GM21619 (cell line): Measurements from ENCODE around the gene RANGAP1.
A peak's percentile ranks its signal among the peaks of the same experiment; 100 is the strongest.
"Not testable (repeated sequence)": the region's sequence is repeated elsewhere in the genome, so short reads cannot be mapped to it uniquely, and the experiment has no call there.

Source experiments
- ATAC-seq: cut with Tn5 transposase; IDR thresholded peaks from one replicate; pipeline ENCODE4 v1.9.1; 2021; ENCODE audit not compliant: unreplicated experiment

Gene RANGAP1

DNA sequence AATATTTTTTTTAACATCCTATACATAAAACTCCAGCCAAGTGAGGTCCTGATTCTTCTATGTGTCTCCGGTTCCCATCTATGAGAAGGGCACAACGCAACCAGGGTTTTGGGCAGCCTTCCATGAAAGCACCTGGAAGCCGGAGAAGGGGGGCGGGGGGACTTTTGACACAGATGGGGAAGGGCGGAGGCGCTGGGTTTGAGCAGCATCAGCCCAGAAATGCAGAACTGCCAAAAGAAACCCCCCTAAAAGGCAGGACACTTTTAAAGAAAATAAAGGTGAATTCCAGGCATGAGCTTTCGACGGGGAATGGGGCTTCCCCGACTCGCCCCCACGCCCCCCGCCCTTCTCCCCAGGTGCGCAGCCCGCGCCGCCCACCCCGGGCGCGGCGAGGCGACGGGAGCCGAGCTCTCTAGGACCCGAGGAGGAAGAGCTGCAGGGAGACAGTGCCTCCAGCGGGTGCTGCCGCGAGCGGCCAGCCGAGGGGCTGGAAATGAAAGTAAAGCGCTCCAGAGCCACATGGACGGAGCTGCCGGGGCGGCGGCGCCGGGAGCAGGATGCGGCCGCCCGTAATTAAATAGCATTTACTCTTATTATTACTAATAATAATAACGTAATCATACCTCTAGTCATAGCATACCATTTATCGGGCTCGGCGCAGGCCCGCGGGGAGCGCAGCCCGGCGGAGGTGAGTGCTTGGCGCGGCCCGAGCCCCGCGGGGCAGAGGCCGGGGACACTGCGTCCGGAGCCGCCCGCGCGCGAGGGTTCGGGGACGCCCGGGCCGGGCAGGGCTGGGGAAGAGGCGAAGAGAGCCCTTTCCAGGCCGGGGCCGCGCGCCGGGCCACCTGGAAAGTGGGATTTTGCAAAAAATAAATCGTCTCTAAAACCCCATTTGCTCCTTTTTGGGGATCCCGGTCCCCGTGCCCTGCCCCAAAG lies 15.4 kb upstream of the RANGAP1 start, which contains the start of gene ZC3H7B:
Gene ZC3H7B, plus strand, starts transcription at position 441 of the 936 bp plus-strand sequence. CDS start 19,136 bp downstream, outside the sequence.
- peak; percentile 85 for ATAC-seq

DNA sequence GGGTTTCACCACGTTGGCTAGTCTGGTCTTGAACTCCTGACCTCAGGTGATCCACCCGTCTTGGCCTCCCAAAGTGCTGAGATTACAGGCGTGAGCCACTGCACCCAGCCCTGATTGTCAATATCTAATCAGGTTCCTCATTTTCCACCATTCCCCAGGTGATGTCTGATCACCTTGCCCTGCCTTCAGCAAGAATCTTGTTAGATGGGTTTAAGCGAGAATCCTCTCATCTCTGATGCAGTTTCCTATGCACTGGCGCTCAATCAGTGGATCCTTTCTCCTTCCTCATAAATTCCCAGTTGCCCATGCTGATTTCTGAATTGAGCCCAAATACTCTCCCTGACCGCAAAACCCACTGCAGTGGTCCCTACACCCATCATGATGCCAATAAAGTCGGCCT lies 14.7 kb upstream of the RANGAP1 start:
- ATAC-seq: no peak

DNA sequence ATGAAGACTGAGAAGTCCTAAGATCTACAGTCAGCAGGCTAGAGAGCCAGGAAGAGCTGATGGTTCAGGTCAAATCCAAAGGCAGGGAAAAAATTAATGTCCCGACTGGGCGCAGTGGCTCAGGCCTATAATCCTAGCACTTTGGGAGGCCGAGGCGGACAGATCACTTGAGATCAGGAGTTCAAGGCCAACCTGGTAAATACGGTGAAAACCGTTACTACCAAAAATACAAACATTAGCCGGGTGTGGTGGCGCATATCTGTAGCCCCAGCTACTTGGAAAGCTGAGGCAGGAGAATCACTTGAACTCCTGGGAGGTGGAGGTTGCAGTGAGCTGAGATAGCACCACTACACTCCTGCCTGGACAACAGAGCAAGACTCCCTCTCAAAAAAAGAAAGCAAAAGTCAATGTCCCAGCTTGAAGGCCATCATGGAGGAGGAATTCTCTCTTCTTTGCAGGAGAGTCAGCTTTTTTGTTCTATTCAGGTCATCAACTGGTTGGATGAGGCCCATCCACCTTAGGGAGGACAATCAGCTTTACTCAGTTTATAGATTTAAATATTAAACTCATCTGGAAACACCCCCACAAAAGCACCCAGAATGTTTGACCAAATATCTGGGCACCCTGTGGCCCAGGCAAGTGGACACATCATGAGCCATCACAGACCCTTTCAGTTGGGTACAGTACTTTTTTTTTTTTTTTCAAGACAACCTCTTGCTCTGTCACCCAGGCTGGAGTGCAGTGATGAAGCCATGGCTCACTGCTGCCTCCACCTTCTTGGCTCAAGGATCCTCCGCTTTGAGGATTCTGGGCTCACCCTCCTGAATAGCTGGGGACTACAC lies 11.1 kb upstream of the RANGAP1 start:
- ATAC-seq: no peak

DNA sequence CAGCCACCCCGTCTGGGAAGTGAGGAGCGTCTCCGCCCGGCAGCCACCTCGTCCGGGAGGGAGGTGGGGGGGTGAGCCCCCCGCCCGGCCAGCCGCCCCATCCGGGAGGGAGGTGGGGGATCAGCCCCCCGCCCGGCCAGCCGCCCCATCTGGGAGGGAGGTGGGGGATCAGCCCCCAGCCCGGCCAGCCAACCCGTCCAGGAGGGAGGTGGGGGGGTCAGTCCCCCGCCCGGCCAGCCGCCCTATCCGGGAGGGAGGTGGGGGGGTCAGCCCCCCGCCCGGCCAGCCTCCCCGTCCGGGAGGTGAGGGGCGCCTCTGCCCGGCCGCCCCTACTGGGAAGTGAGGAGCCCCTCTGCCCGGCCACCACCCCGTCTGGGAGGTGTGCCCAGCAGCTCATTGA lies 8.8 kb upstream of the RANGAP1 start:
- ATAC-seq: not testable (repeated sequence)

DNA sequence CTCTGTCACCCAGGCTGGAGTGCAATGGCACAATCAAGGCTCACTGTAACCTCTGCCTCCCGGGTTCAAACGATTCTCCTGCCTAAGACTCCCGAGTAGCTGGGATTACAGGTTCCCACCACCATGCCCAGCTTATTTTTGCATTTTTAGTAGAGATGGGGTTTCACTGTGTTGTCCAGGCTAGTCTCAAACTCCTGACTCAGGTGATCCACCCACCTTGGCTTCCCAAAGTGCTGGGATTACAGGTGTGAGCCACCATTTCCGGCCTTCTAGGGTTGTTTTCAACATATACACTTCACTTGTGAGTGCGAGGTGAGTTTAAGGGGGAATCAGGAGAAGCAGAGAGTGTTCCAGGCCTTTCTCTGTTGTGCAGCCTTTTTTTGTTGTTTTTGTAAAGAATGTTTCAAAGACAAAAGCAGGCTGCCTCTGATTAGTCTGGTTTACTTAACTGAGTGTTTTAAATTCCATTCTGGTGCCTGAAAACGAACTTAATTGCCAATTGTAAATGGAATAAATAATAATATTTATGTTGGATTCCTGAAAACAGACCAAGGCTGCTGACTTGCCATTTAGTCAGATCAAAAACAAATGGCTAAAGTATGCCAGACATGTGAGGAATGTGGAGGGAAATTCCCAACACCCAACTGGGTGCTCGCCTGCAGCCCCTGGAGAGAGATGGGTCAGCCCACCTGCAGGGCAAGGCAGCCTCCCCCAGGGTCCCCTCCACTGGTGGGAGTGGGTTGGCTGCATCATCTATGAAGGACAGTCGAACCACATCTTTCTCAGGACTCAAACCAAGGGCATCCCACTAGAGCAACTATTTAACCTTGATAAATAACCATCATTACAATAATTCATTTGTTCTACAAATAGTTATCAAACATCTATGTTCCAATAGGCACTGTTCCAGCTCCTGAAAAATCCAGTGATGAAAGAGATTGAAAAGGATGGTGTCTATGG lies 4.6 kb upstream of the RANGAP1 start:
- no peak for ATAC-seq

DNA sequence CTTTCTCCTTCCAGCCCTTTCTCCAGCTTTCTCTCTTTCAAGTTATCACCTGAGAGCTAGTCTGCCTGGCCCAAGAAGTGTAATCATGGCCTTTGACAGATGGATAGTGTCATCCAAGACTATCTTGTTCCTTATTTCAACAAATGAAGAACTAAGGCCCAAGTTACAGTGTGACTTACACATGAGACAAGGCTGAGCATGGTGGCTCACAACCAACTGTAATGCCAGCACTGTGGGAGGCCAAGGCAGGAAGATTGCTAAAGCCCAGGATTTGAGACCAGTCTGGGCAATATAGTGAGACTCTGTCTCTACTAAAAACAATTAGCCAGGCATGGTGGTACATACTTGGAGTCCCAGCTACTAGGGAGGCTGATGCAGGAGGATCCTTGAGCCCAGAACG lies 3.7 kb upstream of the RANGAP1 start:
- ATAC-seq: no peak

DNA sequence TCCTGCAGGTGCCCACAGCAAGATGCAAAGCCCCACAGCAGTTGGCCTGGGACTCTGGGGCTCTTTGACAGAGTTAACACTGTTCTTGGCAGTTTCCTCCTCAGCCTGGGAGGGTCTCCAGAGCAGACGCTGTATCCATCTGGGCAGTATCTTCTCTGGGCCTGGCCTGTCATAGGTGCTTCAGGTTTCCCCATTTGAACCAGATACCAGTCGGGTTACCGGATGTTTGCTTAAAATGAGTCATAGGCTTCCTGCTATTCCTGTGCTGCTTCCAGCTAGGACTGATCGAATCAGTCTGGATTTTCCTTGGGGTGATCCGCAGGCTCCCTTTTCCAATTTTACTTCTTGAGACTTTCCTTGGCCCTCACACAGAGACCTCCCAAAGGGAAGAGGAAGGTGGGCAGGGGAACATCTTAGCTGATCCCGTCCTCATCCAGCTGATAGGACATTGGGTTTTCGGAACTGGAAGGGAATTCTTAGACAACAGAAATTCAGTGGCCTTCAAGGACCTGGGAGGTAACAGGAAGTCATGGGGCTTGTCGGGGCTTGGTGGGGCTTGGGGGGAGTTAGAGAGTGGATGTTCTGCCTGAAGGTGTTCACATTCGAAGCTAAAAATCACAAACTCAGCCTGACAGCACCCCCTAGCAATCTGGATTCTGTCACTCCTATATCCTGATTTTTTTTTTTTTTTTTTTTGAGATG lies 2.4 kb upstream of the RANGAP1 start:
- ATAC-seq: no peak

DNA sequence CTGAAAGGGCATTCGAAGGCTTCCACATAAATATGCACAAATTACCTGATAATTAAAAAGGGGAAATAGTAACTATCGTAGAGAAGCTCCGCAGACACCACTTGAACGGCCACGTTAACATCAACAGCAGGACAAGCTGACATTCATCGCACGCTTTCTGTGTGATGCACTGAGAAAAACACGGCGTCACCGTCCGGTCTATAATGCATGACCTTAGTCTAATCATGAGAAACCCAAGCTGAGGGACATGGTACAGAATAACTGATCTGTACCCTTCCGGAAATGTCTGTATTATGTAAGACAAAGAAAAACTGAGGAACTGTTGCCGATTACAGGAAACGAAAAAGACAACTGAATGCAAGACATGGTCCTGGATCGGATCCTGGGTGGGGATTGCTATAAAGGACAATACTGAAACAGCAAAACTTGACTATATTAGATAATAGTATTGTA lies 678 bp upstream of the RANGAP1 start:
- peak; percentile 5 for ATAC-seq

DNA sequence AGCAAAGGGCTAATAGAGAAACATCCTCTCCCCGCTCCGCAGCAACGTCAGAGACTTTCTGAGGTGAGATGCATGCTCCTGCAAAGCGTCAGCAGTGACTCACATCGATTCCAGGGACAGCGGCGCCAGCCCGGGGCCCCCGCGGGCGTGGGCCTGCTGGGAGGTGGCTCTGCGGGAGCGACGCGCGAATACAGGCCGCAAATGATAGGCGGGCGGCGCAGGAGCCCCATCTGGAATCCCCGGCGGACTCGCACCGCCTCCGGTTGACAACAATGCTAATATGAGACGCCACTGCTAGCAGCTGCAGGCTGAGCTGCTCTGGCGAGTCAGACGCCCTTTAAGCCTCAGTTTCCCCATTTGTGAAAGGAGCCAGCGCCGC lies 557 bp downstream of the RANGAP1 start:
- peak; percentile 12 for ATAC-seq

DNA sequence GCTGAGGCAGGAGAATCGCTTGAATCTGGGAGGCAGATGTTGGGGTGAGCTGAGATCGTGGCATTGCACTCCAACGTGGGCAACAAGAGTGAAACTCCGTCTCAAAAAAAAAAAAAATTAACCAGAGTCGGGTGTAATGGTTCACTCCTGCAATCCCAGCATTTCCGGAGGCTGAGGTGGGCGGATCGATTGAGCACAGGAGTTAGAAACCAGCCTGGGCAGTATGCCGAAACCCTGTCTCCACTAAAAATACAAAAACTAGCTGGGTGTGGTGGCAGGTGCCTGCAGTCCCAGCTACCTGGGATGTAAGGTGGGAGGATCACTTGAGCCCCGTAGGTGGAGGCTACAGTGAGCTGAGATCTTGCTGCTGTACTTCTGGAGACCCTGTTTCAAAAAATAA lies 1.5 kb downstream of the RANGAP1 start:
- ATAC-seq: no peak

DNA sequence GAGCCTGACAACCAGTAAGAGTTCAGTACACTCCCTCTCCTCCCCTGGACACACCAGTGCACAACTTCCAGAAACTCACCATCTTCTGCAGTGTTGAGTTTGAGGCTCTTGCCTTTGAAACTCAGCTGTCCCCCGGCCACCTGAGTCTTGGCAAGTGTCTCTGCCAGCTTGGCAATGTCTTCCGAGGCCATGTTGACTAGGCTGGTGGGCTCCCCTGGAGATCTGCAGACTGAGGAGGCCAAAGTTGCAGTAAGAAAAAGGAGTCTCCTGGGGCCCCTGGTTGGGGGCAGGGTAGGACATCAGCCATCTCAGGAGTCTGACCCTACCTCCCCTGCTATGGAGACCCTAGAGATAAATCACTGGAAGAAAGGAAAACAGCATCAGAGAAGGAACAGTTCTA lies 5.1 kb downstream of the RANGAP1 start:
- no peak for ATAC-seq

DNA sequence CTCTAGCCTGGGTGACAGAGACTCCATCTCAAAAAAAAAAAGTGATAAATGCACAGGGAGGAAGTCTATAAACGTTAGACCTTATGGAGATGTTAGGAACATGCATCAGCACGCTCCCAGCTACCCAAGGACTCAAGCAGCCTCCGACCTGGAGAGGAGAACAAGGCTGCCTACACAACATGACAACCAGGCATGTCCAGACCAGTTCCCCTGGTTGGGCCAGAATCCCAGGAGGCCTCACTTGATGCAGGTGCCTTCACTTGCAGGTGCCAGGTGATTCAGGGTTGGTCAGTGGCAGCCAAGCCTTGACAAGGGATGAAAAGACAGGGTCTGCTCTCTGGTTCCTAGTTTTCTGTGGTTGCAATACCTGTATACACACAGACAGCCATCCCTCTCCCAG lies 5.9 kb downstream of the RANGAP1 start:
- no peak for ATAC-seq

DNA sequence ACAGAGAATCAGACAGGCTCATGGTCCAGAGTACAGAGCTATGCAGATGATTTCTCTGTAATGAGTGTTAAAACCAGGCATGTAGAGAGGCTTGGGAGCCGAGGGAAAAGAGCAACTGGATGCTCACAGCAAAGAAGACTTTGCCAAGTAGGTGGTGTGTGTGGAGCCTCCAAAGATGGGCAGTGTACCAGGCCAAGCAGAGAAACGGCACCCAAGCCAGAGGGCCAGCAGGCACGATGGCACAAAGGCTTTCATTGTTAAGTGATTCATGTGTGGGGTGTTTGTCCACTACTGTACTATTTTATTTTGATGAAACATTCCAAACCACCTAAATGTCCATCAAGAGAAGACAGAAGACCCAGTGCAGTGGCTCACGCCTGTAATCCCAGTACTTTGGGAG lies 11.1 kb downstream of the RANGAP1 start:
- ATAC-seq: no peak

DNA sequence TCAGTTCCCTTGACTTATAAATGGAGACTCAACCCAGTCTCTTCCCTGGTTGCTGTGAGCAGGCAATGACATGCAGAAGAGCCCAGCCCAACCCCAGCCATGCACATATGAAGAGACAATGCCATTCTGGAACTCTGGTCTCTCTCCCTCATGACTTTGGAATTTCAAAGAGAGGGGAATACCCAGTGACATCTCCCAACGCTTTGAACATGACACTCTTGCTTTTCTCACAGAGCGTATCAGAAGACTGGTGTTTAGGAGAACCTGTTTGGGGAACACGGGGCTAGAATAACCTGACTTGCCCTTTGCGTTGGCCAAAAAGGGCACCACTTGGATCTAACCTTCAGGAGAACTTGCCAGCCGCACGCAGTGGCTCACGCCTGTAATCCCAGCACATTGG lies 12.9 kb downstream of the RANGAP1 start:
- ATAC-seq: no peak

DNA sequence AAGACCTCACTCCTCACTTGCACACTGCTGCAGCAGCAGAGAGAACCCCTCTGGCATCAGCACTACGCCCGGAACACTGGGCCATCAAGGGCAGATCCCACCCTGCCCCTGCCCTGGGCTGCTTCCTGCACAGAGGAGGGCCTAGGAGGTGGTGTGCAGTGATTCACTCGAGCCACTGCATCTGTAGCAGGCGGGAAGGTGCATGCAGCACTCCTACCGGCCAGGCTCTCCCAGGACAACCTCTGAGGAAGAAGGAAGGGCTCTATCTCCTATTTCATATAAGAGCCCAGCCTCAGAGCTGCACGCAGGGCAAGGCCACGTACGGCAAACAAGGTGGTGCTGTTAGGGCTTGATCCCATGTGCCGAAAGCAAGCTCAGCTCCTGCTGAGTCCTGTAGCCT lies 14.2 kb downstream of the RANGAP1 start:
- no peak for ATAC-seq

DNA sequence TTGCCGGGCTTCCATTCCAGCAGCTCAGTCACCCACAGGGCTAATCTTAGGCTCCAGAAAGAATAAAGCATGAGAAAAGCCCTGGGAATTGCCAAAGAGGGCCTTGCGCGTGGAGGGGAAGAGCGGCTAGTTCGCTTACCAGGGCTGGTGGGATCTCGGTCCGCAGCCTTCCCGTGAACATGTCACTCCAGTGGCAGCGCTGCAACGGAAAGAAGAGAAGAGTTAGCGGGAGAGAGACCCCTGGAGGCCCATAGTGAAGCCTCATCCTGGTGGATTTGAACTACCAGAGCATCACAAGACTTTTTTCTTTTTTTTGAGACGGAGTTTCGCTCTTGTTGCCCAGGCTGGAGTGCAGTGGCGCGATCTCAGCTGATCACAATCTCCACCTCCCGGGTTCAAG lies 18.0 kb downstream of the RANGAP1 start:
- ATAC-seq: no peak

DNA sequence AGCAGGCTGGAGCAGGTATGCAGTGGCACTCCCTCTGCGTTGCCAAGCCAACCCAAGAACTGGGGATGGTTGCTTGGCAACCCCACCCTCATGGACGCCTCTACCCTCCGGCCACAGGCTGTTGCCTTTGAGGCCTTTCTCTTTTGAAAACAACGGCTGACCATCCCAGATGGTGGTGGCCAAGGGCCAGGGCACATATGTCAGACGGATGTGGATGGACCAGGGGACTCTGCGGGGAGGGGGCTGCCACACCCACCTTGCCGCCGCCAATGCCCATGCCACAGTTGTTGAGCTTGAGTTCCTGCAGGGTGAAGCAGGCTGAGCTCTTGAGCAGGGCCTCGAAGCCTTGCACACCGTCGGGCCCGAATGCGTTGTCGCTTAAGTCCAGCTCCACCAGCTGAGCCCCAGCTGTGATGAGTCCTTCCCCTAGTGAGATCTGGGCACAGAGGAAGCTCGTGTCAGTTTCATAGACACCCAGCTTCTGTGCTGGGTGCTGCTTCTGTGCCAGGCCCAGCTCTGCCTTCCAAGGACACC lies 21.5 kb downstream of the RANGAP1 start:
- no peak for ATAC-seq

DNA sequence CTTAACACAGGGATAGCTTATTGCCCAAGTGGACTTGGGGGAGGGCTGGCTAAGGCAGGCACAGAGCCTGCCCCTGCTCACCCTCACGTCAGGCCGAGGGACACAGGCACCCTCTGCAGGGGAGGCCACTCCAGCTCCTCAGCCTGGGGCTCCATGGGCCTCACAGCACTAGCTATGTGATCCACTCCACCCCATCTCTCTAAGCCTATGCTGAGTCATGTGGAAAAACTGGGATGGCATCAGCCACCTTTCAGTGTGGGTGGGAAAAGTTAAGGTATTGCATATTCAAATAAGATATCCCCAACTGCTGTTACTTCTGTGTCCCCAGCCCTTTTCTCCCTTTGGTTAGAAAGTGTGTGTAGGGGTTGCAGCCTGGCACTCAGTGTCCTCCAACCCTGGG lies 22.3 kb downstream of the RANGAP1 start:
- ATAC-seq: no peak

DNA sequence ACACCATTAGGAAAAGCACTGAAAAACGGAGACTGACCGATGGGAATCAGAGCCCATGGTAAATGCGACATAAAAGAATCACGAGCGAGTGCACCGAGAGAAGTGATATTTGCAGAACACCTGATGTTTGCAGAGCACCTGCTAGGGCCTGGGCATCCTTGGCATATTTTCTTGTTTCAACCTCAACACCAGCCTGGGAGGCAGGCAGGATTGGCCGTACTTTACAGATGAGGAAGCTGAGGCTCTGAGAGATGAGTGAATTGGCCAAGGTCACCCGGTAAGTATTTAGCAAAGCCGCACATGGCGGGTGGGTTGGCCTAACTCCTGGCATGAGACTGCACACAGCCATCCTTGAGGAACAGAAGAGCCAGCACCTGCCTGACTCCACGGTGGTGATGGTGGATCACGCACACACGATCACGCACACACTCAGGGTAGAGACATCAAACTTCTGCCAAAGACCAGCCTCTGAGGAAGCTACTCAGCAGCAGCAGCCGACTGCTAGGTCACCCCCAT lies 23.7 kb downstream of the RANGAP1 start:
- ATAC-seq: no peak
